ELR (cell line): ENCODE measurements around the gene OPN5.

Experiments used
- DNase-seq: peaks from one replicate; pipeline ENCODE4 v3.0.0-alpha.2; 2015; ENCODE audit warnings: low read depth

The OPN5 gene

GRCh38 chr6:47862731-47863130 is 80.9 kb downstream of the OPN5 start:
- no peak for DNase-seq

- no peak for DNase-seq
Observed at GRCh38 chr6:47865206-47865605, 83.4 kb downstream of the OPN5 start.

- DNase-seq = no peak
Observed at GRCh38 chr6:47875593-47875992, 93.8 kb downstream of the OPN5 start.
